GM12892 (cell line): ENCODE measurements around the gene DSE.

Experiments used
- DNase-seq: peaks from one replicate; pipeline ENCODE4 v3.0.0; 2011; ENCODE audit not compliant: insufficient read length
- FAIRE-seq: peaks from 2 replicates; lab custom pipeline; 2011; peaks lifted over from hg19 to GRCh38; lab: Jason Lieb, UNC
- POLR2A ChIP-seq: IDR thresholded peaks from 2 replicates; pipeline ENCODE4 v1.6.1; 2011; ENCODE audit warnings: low read depth, low read length, control low read depth
- POLR2AphosphoS5 ChIP-seq: IDR thresholded peaks from 2 replicates; pipeline ENCODE4 v1.6.1; 2011; ENCODE audit warnings: low read depth, low read length, control low read depth
- TAF1 ChIP-seq: IDR thresholded peaks from 2 replicates; pipeline ENCODE4 v1.6.1; 2011; ENCODE audit warnings: low read depth, mild to moderate bottlenecking, control low read depth, low read length, borderline replicate concordance

Gene DSE

DNA sequence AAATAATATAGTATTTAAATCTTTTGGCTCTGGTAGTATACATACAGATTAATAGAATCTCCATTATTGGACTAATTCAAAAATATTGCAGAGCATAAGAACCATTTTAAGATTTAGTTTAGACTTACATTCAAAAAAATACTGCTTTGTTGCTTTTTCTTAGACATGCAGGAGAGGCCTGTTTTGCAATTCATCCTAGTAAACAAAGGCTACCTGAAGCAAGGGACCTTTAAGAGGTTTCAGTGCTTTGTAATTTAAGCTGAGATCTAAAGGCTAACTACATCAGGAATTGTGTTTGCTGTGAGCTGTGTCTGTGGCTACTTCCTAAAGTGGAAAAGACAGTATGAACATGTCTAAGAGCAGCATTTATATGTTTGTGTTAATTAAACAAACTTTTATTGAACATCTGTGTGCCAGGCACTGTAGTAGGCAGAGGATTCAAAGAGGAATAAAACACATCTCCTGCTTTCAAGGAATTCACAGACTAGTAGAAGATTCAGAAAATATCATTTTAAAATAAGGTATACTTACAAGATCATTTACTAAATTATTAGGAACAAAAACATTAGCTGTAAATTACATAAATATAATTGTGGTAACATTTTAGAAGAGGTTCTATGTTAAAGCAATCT lies 61.3 kb downstream of the DSE start:
- no peak for DNase-seq
- no peak for FAIRE-seq
- no peak for TF ChIP-seq POLR2AphosphoS5
- no peak for TF ChIP-seq TAF1
- TF ChIP-seq POLR2A, result no peak

DNA sequence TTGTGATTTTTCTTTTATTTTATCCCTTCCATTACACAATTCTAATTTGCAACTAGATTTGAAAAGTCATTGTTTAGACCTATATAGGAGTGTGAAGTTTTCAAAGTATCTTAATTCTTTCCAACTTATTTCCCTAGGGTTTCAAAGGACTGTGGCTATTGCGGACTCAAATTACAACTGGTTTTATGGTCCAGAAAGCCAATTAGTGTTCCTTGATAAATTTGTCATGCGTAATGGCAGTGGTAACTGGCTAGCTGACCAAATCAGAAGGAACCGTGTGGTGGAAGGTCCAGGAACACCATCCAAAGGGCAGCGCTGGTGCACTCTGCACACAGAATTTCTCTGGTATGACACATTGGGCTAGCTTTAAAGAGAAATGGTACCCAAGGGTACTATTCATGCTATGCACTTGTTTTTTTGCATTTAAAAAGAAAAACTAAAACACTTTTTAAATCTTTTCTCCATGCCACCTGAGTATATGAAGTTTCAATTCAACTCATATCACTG lies 62.5 kb downstream of the DSE start:
- DNase-seq, result no peak
- no peak for TF ChIP-seq POLR2A
- no peak for TF ChIP-seq TAF1
- no peak for TF ChIP-seq POLR2AphosphoS5
- no peak for FAIRE-seq

DNA sequence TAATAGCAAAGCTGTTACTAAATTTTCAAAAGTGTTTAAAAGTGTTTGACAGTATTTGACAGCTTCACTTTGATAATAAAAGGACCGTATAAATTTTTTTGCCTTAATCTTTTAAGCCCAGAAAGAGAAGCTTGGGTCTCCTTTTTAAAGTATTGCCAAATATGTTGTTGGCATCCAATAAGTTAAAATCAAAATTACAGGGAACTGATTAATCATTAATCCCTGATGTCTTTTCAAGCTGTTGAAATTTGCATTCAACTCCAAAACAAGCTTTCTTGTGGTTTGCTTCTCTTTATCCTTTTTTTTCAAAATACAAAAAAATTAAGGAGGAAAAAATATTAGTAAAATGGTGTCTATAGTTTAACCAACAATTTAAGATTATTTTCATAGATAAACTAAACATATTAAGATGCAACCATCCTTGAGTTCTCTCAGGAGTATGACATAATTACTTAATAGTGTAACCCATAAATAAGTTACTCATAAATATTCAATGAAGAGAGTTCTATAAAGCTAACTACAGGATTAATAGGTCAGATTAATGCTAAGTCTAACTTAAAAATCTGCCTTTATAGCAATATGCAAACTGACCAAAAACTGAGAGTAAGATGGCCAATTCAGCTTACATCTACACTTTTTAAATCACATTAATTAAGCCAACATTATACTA lies 63.4 kb downstream of the DSE start:
- TF ChIP-seq TAF1 (no peak), POLR2AphosphoS5 (no peak), POLR2A (no peak)
- DNase-seq (no peak), FAIRE-seq (no peak)

DNA sequence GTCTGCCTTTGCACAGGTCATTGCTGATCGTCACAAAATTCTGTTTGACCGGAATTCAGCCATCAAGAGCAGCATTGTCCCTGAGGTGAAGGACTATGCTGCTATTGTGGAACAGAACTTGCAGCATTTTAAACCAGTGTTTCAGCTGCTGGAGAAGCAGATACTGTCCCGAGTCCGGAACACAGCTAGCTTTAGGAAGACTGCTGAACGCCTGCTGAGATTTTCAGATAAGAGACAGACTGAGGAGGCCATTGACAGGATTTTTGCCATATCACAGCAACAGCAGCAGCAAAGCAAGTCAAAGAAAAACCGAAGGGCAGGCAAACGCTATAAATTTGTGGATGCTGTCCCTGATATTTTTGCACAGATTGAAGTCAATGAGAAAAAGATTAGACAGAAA lies 65.8 kb downstream of the DSE start:
- FAIRE-seq (no peak), DNase-seq (no peak)
- TF ChIP-seq TAF1 (no peak), POLR2AphosphoS5 (no peak), POLR2A (no peak)

DNA sequence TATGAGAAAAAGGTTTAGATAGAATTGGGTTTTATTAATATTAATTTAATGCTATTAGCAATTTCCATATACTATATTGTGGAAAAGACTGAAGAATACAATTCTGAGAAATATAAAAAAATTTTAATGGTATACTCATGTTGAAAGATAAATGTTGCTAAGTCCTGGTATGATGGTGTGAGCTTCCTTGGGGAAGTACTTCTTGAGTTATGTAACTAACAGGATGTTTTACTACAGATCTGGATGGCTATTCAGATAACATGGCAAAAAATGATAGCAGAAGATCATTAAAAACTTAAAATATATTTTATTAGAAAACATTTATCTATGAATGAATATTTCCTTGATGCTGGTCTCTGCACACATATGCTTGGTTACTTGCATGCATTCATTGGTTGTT lies 66.9 kb downstream of the DSE start:
- FAIRE-seq (no peak), DNase-seq (no peak)
- TF ChIP-seq TAF1 (no peak), POLR2AphosphoS5 (no peak), POLR2A (no peak)

DNA sequence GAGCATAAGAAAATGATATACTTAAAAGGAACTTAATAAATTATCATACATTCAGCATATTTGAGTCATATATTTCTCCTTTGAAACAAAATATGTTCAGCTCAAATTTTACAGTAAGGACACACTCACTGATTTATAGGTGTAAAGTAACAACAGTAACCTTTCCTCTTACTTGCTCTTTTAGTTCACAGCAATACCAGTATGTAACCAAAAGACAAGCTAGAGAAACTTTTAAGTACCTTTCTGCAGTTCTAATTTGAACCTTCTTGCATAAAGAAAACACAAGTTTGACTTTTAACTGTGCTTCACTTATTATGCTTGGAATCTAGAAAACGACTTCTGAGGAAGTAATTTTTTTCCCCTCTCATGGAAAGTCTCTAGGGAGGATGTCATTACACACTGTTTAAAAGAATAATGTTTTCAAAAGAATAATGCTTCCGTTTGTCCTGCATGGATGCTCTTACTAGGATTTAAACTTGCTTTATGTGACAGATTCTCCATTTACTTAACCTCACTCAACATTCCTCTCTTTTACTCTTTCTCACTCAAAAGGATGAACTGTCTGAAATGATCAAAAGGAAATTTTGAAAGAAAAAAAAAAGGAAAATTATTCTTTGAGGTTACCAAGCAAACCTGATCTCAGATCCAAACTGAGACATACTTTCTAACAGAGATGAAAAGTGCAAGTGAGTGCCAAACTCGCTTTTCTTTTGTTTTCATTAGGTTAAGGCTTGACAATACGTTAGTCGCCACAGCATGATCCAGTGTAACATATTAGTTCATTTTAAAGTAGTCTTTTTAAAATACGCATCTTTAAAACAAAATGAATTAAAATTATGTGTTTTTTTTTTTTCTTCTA lies 68.1 kb downstream of the DSE start:
- DNase-seq (no peak), FAIRE-seq (peak; percentile 63)
- no peak for TF ChIP-seq POLR2A
- TF ChIP-seq TAF1, result no peak
- no peak for TF ChIP-seq POLR2AphosphoS5

DNA sequence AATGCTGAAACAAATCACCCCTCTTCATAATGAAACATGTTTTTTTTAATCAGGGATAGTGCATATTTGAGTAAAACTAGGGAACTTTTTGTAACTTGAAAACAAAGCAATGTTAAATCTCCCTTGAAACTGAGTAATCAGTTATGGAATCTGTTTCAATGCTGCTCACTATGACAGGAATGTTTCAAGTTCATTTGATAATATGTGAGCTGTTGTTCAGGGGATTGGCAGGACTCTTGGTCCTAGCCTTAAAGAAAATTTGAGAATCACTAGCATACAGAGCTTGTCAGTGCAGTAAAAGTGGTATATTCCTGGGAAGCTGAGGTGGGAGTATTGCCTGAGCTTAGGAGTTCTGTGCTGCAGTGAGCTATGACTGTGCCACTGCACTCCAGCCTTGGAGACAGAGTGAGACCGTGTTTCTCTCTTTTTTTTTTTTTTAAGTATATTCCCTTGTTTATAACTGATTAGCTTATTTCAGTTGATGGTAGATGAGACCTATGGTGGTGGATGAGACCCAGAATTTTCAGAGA lies 68.8 kb downstream of the DSE start:
- FAIRE-seq, result no peak
- DNase-seq, result no peak
- TF ChIP-seq TAF1 (no peak), POLR2AphosphoS5 (no peak), POLR2A (no peak)

DNA sequence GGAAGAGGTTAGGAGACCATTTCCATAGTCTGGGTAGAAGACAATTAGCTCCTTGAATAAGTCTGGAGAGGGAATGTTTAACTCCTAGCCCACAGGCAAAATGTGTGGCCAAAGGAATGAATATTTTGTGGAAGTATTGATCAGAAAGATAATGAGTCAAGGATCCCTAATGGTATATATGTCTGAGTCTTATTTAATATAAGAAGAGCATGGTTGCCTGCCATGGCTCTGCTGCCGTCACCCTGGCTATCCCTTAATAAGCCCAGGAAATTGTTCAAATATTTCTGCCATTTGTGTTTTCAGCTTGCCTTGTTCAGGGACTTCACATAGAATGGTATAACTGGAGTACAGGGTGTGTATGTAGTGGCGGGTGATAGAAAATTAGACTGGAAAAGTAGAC lies 72.4 kb downstream of the DSE start:
- FAIRE-seq (no peak), DNase-seq (no peak)
- TF ChIP-seq TAF1 (no peak), POLR2AphosphoS5 (no peak), POLR2A (no peak)

DNA sequence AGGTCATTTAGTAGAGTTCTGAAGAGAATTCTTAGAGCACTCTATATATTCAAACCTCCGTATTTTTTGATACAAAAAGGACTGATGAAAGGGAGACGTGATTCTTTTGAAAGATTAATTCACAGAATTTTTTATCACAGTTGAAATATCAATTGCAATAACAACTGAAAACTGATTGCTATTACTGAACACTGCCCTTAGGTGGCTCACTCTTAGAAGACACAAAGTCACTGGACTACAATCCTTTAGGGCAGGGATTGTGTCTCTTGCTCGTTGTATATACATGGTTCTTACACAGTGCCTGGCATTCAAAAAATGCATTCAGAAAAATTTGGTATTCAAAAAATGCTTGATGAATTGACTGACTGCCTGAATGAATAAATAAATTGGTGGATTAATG lies 73.3 kb downstream of the DSE start:
- DNase-seq (no peak), FAIRE-seq (peak; percentile 88)
- TF ChIP-seq POLR2AphosphoS5 (no peak), TAF1 (no peak), POLR2A (no peak)

DNA sequence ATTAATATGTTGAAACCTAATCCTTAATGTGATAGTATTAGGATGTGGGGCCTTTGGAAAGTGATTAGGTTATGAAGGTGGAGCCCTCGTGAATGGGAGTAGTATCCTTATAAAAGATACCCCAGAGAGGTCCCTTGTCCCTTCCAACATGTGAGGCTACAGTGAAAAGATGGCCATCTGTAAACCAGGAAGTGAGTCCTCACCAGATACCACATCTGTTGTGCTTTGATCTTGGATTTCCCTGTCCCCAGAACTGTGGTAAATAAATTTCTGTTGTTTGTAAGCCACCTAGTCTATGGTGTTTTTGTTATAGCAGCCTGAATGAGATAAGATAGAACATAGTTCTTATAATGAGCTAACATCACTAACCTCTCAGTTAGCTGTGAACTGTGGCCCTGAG lies 73.8 kb downstream of the DSE start:
- TF ChIP-seq POLR2AphosphoS5 (no peak), POLR2A (no peak)

DNA sequence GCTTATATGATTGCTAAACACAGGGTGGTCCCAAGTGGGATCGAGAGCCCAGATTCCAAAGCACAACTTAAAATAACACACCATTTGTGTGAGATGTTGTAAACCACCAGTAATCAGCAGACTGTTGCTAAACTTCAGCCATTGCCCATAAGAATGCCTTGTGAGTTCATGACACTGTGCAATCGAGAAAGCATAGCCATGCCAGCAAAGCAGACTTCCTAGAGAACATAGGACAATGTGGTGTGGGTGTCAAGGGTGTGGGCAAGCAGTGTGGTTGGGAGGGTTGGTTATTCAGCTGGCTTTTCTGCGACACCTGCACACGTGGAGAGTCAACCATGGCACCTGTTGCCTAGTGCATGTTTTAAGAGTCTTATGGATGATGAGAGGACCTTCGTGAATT lies 74.4 kb downstream of the DSE start:
- TF ChIP-seq POLR2AphosphoS5, result no peak
- no peak for TF ChIP-seq POLR2A
- TF ChIP-seq TAF1, result no peak
- no peak for FAIRE-seq
- DNase-seq, result no peak

More for the DNA sequence above, 73.8 kb downstream of the DSE start:
- DNase-seq, result no peak
- peak; percentile 14 for FAIRE-seq

DNA sequence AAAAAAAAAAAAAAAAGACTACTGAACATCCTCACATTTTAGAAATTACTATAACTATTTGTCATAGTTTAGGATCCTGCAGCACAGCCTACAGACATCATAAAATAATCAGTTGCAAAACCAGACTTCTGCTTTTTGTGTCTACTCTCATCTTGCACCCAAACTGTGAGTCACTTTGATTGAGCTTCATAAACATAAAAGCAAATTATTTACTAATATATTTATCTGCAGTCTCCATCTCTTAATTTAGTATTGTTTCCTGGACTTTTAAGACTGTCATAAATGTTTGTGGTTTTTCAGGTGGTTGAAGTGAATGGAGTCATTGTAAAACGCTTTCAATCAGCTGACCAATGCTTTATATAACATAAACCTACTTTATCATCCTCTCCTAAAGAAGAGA lies 75.7 kb downstream of the DSE start:
- DNase-seq, result no peak
- FAIRE-seq, result no peak
- TF ChIP-seq POLR2A (no peak), POLR2AphosphoS5 (no peak), TAF1 (no peak)
